Activated naive CD4-positive, alpha-beta T cell (primary cell): ENCODE results near the gene GLRA1.

Experiments used
- DNase-seq, 4 experiments: peaks; one replicate each; lab custom pipeline; 2025; lab: John Stamatoyannopoulos, UW

Gene GLRA1

GRCh38 chr5:151772846-151773561 is 151.6 kb downstream of the GLRA1 start:
- DNase-seq, result no peak
